Astrocyte (in vitro differentiated cells and primary cell): ENCODE results near the gene CDK5R1.

Experiments used
- EZH2 ChIP-seq: IDR thresholded peaks from 2 replicates; pipeline ENCODE4 v1.6.1; 2012; ENCODE audit warnings: mild to moderate bottlenecking, low read length, inconsistent platforms; ENCODE audit not compliant: insufficient read depth
- TF ChIP-seq, protein P1 (sequence below): IDR thresholded peaks from 2 replicates; pipeline ENCODE4 v1.5.1; 2011; ENCODE audit warnings: low read depth, mild to moderate bottlenecking, inconsistent platforms, low read length, moderate library complexity; ENCODE audit not compliant: insufficient read depth

- TF ChIP-seq, protein P1, sequence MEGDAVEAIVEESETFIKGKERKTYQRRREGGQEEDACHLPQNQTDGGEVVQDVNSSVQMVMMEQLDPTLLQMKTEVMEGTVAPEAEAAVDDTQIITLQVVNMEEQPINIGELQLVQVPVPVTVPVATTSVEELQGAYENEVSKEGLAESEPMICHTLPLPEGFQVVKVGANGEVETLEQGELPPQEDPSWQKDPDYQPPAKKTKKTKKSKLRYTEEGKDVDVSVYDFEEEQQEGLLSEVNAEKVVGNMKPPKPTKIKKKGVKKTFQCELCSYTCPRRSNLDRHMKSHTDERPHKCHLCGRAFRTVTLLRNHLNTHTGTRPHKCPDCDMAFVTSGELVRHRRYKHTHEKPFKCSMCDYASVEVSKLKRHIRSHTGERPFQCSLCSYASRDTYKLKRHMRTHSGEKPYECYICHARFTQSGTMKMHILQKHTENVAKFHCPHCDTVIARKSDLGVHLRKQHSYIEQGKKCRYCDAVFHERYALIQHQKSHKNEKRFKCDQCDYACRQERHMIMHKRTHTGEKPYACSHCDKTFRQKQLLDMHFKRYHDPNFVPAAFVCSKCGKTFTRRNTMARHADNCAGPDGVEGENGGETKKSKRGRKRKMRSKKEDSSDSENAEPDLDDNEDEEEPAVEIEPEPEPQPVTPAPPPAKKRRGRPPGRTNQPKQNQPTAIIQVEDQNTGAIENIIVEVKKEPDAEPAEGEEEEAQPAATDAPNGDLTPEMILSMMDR = no peak
- TF ChIP-seq EZH2 = no peak
Measured at GRCh38 chr17:32460054-32460453, 26.7 kb upstream of the CDK5R1 start.
